HepG2 (cell line): ENCODE results near the gene PODN. TPM values are rescaled to one million over a fixed set of nuclear protein-coding genes. Genes with fewer than 3 reads are reported as not detected.

Source experiments
- CREB1 ChIP-seq, 2 experiments: fragments of 450-650 bp in 1 of 2; IDR thresholded peaks; 2 replicates each; pipeline ENCODE4 v1.6.1; 2016 to 2017; ENCODE audit warnings: control low read depth in 1 of 2, mild to moderate bottlenecking in 1 of 2, missing compliant biosample characterization in 1 of 2, missing genetic modification characterization in 1 of 2
- GTF3A ChIP-seq: sonication (generic); formaldehyde crosslinking; conservative IDR thresholded peaks from 2 replicates; pipeline ENCODE4 v1.4.0; 2020; ENCODE audit warnings: mild to moderate bottlenecking, missing genetic modification reagents
- HNF1A ChIP-seq, 2 experiments: sonication (generic) in 1 of 2; formaldehyde crosslinking in 1 of 2; IDR thresholded peaks; 2 replicates each; pipeline versions ENCODE4 v1.4.0 to v1.6.1; 2016 to 2020; ENCODE audit warnings: borderline replicate concordance in 1 of 2, low read depth in 1 of 2, mild to moderate bottlenecking in 1 of 2, missing genetic modification reagents in 1 of 2
- IKZF4 ChIP-seq: sonication (generic); formaldehyde crosslinking; IDR thresholded peaks from 2 replicates; pipeline ENCODE4 v1.5.1; 2020; ENCODE audit warnings: borderline replicate concordance, mild to moderate bottlenecking, low read depth, missing genetic modification reagents; ENCODE audit errors: not compliant biosample characterization
- KDM5A ChIP-seq: fragments of 200-600 bp; sonication (generic); IDR thresholded peaks from 2 replicates; pipeline ENCODE4 v1.7.0; 2018; ENCODE audit warnings: antibody characterized with exemption, mild to moderate bottlenecking, low read length, borderline replicate concordance
- MTF1 ChIP-seq: sonication (generic); formaldehyde crosslinking; IDR thresholded peaks from 2 replicates; pipeline ENCODE4 v1.5.0; 2020; ENCODE audit warnings: missing genetic modification reagents
- NONO ChIP-seq, 2 experiments: fragments of 450-650 bp in 1 of 2; sonication (generic) in 1 of 2; formaldehyde crosslinking in 1 of 2; IDR thresholded peaks in 1 of 2; conservative IDR thresholded peaks in 1 of 2; 2 replicates each; pipeline versions ENCODE4 v1.6.1 to v1.8.0; 2017 to 2022; ENCODE audit warnings: mild to moderate bottlenecking in 1 of 2, missing genetic modification reagents in 1 of 2, moderate library complexity in 1 of 2
- NR2C2 ChIP-seq: sonication (generic); formaldehyde crosslinking; IDR thresholded peaks from 2 replicates; pipeline ENCODE4 v1.4.0; 2020; ENCODE audit warnings: missing genetic modification reagents, mild to moderate bottlenecking, moderate library complexity, borderline replicate concordance
- NR3C1 ChIP-seq: sonication (generic); formaldehyde crosslinking; IDR thresholded peaks from 2 replicates; pipeline ENCODE4 v1.4.0; 2020; ENCODE audit warnings: missing genetic modification reagents
- PHF20 ChIP-seq: sonication (generic); formaldehyde crosslinking; IDR thresholded peaks from 2 replicates; pipeline ENCODE4 v1.5.0; 2020; ENCODE audit warnings: mild to moderate bottlenecking, missing genetic modification reagents
- PHF21A ChIP-seq: sonication (generic); formaldehyde crosslinking; IDR thresholded peaks from 2 replicates; pipeline ENCODE4 v1.5.0; 2020; ENCODE audit warnings: mild to moderate bottlenecking, missing genetic modification reagents
- RAD21 ChIP-seq: fragments of 450-650 bp; formaldehyde crosslinking; IDR thresholded peaks from 2 replicates; pipeline ENCODE4 v1.5.0; 2020; ENCODE audit warnings: mild to moderate bottlenecking
- U2AF2 ChIP-seq: fragments of 200-400 bp; formaldehyde crosslinking; IDR thresholded peaks from 2 replicates; pipeline ENCODE4 v1.6.1; 2017; ENCODE audit warnings: low read depth, mild to moderate bottlenecking, low read length
- ZBTB7B ChIP-seq: sonication (generic); formaldehyde crosslinking; IDR thresholded peaks from 2 replicates; pipeline ENCODE4 v1.4.0; 2020; ENCODE audit warnings: missing genetic modification reagents
- ZNF331 ChIP-seq: sonication (generic); formaldehyde crosslinking; IDR thresholded peaks from 2 replicates; pipeline ENCODE4 v1.4.0; 2020; ENCODE audit warnings: missing genetic modification reagents
- ZNF343 ChIP-seq: sonication (generic); formaldehyde crosslinking; IDR thresholded peaks from 2 replicates; pipeline ENCODE4 v1.4.0; 2020; ENCODE audit warnings: mild to moderate bottlenecking, missing genetic modification reagents
- ZNF350 ChIP-seq: sonication (generic); formaldehyde crosslinking; IDR thresholded peaks from 2 replicates; pipeline ENCODE4 v1.4.0; 2020; ENCODE audit warnings: mild to moderate bottlenecking, low read depth, missing genetic modification reagents, borderline replicate concordance
- ZNF605 ChIP-seq: sonication (generic); formaldehyde crosslinking; IDR thresholded peaks from 2 replicates; pipeline ENCODE4 v1.8.0; 2022; ENCODE audit warnings: mild to moderate bottlenecking, missing genetic modification reagents
- polyA plus RNA-seq, 8 experiments: library from polyadenylated mRNA; depleted of rRNA in 3 of 8; stranded (reverse) in 7 of 8; unstranded in 1 of 8; fragments of >200 nt; fragmentation: Illumina TruSeq in 4 of 8; extraction: Trizol in 4 of 8; gene quantifications; 2 replicates each; pipeline versions ENCODE4 v1.2.1 to v1.2.3, GENCODE V29; 2011 to 2016; ENCODE audit warnings: low read depth in 4 of 8, missing spikeins in 1 of 8, mixed read lengths in 1 of 8; ENCODE audit not compliant: insufficient read depth in 1 of 8
- total RNA-seq, 5 experiments: library from RNA; depleted of rRNA; stranded (reverse); fragments of >200 nt; fragmentation: Illumina TruSeq; extraction: Trizol; gene quantifications; 2 replicates each; pipeline ENCODE4 v1.2.3, GENCODE V29; 2016; ENCODE audit warnings: low read depth in 1 of 5
- TF ChIP-seq, protein P1 (sequence below): sonication (generic); formaldehyde crosslinking; IDR thresholded peaks from 2 replicates; pipeline ENCODE4 v1.8.0; 2022; ENCODE audit warnings: low read depth, missing genetic modification reagents
- TF ChIP-seq, protein P2 (sequence below): sonication (generic); formaldehyde crosslinking; IDR thresholded peaks from 2 replicates; pipeline ENCODE4 v1.8.0; 2022; ENCODE audit warnings: missing genetic modification reagents, mild to moderate bottlenecking, moderate library complexity, borderline replicate concordance

The PODN gene
- total and polyA plus RNA-seq, 2 of the 13 experiments (the other 11 are each of a cell fraction or from before 2014, with no cell fraction given): 0.13 TPM; not detected in 1

DNA sequence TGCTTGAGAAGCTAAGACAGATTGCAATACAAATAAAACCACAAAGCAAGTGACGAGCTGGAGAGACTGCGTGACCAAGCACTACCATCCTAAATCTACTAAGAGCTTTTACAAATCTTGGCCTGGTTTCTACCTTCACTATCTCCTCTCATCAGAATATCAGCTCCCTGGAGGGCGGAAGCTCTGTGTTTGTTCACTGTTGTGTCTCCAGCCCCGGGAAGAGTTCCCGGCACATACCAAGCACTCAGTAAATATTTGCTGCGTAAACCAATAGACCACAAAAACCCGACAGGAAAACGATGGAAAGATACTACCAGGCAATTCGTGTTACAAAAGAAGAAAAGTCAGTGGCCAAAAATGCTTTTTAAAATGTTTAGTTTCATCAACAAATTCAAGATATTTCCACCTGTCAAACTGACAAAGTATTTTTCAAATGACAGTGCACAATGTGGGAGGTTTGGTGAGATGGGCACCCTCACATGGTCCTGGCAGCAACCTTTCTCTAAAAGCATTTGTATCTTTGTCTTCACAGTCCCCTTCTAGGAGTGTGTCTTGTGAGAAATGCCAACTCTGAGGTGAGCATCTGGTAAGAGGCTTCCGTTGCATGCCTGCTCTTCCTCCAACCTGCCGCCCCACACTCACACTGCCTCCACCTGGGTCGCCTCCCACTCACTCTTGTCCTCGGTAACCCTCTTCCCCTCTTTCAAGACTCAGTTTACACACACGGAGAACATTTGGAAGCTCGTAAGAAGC, 45.7 kb downstream of the PODN start (continued):
- no peak for TF ChIP-seq NR3C1 (CRISPR knock-in tag)
- TF ChIP-seq ZNF350 (CRISPR knock-in tag): no peak
- peak; percentile 89 for TF ChIP-seq ZBTB7B (CRISPR knock-in tag)
- TF ChIP-seq ZNF331 (CRISPR knock-in tag): peak; percentile 92
- TF ChIP-seq CREB1 (IDR thresholded peaks at IDR 0.05): no peak
- TF ChIP-seq CREB1 (CRISPR knock-in tag; IDR thresholded peaks at IDR 0.05): peak; percentile 77
- TF ChIP-seq PHF21A (CRISPR knock-in tag): peak; percentile 76
- TF ChIP-seq U2AF2: no peak
- TF ChIP-seq, protein P1, sequence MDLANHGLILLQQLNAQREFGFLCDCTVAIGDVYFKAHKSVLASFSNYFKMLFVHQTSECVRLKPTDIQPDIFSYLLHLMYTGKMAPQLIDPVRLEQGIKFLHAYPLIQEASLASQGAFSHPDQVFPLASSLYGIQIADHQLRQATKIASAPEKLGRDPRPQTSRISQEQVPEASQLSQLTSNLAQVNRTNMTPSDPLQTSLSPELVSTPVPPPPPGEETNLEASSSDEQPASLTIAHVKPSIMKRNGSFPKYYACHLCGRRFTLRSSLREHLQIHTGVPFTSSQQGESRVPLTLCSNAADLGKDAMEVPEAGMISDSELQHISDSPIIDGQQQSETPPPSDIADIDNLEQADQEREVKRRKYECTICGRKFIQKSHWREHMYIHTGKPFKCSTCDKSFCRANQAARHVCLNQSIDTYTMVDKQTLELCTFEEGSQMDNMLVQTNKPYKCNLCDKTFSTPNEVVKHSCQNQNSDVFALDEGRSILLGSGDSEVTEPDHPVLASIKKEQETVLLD: no peak
- 0 out of 2 replicates have a peak, but pooled peaks have one; percentile 61 for TF ChIP-seq ZNF343 (CRISPR knock-in tag)
- peak; percentile 58 for TF ChIP-seq ZNF605 (CRISPR knock-in tag)
- TF ChIP-seq IKZF4 (CRISPR knock-in tag): no peak
- TF ChIP-seq, protein P2, sequence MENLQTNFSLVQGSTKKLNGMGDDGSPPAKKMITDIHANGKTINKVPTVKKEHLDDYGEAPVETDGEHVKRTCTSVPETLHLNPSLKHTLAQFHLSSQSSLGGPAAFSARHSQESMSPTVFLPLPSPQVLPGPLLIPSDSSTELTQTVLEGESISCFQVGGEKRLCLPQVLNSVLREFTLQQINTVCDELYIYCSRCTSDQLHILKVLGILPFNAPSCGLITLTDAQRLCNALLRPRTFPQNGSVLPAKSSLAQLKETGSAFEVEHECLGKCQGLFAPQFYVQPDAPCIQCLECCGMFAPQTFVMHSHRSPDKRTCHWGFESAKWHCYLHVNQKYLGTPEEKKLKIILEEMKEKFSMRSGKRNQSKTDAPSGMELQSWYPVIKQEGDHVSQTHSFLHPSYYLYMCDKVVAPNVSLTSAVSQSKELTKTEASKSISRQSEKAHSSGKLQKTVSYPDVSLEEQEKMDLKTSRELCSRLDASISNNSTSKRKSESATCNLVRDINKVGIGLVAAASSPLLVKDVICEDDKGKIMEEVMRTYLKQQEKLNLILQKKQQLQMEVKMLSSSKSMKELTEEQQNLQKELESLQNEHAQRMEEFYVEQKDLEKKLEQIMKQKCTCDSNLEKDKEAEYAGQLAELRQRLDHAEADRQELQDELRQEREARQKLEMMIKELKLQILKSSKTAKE: peak; percentile 94
- peak; percentile 66 for TF ChIP-seq HNF1A (IDR thresholded peaks at IDR 0.05; ENCODE audit: low read depth)
- TF ChIP-seq HNF1A (CRISPR knock-in tag; IDR thresholded peaks at IDR 0.05; ENCODE audit: borderline replicate concordance): peak; percentile 76; the same call in 1 of the 2 replicates
- TF ChIP-seq GTF3A: no peak
- no peak for TF ChIP-seq PHF20
- no peak for TF ChIP-seq MTF1
- no peak for TF ChIP-seq NONO (IDR thresholded peaks at IDR 0.05)
- TF ChIP-seq NONO (CRISPR knock-in tag; conservative IDR thresholded peaks at IDR 0.05): peak; percentile 69
- TF ChIP-seq NR2C2: peak; percentile 31; the same call in 1 of the 2 replicates
- TF ChIP-seq RAD21 (CRISPR knock-in tag): no peak
- no peak for TF ChIP-seq KDM5A
